ENCODE measurements around the gene HTN1.
"Not testable (repeated sequence)": the region's sequence is repeated elsewhere in the genome, so short reads cannot be mapped to it uniquely, and the experiment has no call there.

Gene HTN1

GRCh38 chr4:70050138-70050537, at the start of gene HTN1:
Gene HTN1 (plus strand): TSS chr4:70050438. CDS start chr4:70053077, 2,639 bp downstream.
- not testable (repeated sequence) for DNase-seq

GRCh38 chr4:70000711-70001110, 49.5 kb upstream of the HTN1 start:
- no peak for DNase-seq

GRCh38 chr4:70002507-70002906, 47.7 kb upstream of the HTN1 start:
- DNase-seq: no peak

- no peak for DNase-seq
Observed at GRCh38 chr4:70008771-70009170, 41.5 kb upstream of the HTN1 start.

- DNase-seq: not testable (repeated sequence)
Observed at GRCh38 chr4:70019006-70019405, 31.2 kb upstream of the HTN1 start.

- DNase-seq: no peak
Observed at GRCh38 chr4:70023218-70023617, 27.0 kb upstream of the HTN1 start.

GRCh38 chr4:70027011-70027410, 23.2 kb upstream of the HTN1 start:
- no peak for DNase-seq

GRCh38 chr4:70028159-70028558, 22.1 kb upstream of the HTN1 start, which contains the start of gene HTN3:
Gene HTN3 (plus strand): TSS chr4:70028459. CDS start chr4:70030741, 2,282 bp downstream.
- DNase-seq: not testable (repeated sequence)

- not testable (repeated sequence) for DNase-seq
Observed at GRCh38 chr4:70037559-70037958, 12.7 kb upstream of the HTN1 start.

- not testable (repeated sequence) for DNase-seq
Observed at GRCh38 chr4:70039928-70040327, 10.3 kb upstream of the HTN1 start.

- DNase-seq: no peak
Observed at GRCh38 chr4:70041652-70042286, 8.5 kb upstream of the HTN1 start.

- not testable (repeated sequence) for DNase-seq
Observed at GRCh38 chr4:70056534-70056933, 6.3 kb downstream of the HTN1 start.

GRCh38 chr4:70057651-70058050, 7.4 kb downstream of the HTN1 start:
- no peak for DNase-seq

GRCh38 chr4:70059149-70059548, 8.9 kb downstream of the HTN1 start:
- DNase-seq: peak; percentile 4

GRCh38 chr4:70062000-70062399, 11.8 kb downstream of the HTN1 start:
- no peak for DNase-seq

GRCh38 chr4:70080205-70080604, 30.0 kb downstream of the HTN1 start:
- DNase-seq: no peak

GRCh38 chr4:70099206-70099605, 49.0 kb downstream of the HTN1 start:
- peak; percentile 28 for DNase-seq

Measured in eye (tissue), 1 donor.